ENCODE data around the gene TMEM95.

The TMEM95 gene

GRCh38 chr17:7308625-7309433 lies 46.1 kb upstream of the TMEM95 start (continued):
- no peak for TF ChIP-seq PRDM2 (tag by site-specific recombination; IDR thresholded peaks at IDR 0.05; ENCODE audit: borderline replicate concordance)
- TF ChIP-seq WT1 (tag by site-specific recombination; IDR thresholded peaks at IDR 0.05) = no peak
- peak; percentile 91 for TF ChIP-seq ZBTB17 (tag by site-specific recombination; IDR thresholded peaks at IDR 0.05)
- TF ChIP-seq ZEB2 (tag by site-specific recombination; IDR thresholded peaks at IDR 0.05) = 0 out of 2 replicates have a peak, but pooled peaks have one; percentile 49
- TF ChIP-seq ZNF354C (tag by site-specific recombination; IDR thresholded peaks at IDR 0.05; ENCODE audit: borderline replicate concordance, low read depth) = no peak
- TF ChIP-seq SP3 (tag by site-specific recombination; IDR thresholded peaks at IDR 0.05) = peak; percentile 86
- TF ChIP-seq ZNF423 (tag by site-specific recombination; IDR thresholded peaks at IDR 0.05) = no peak
- peak; percentile 74 for TF ChIP-seq SP2 (tag by site-specific recombination; IDR thresholded peaks at IDR 0.05)
- TF ChIP-seq ZSCAN23 (tag by site-specific recombination; IDR thresholded peaks at IDR 0.05) = no peak
- TF ChIP-seq ZNF341 (tag by site-specific recombination; IDR thresholded peaks at IDR 0.05; ENCODE audit: low read depth) = peak; percentile 79
- no peak for TF ChIP-seq ZNF600 (tag by site-specific recombination; IDR thresholded peaks at IDR 0.05)
- TF ChIP-seq ZNF76 (tag by site-specific recombination; IDR thresholded peaks at IDR 0.05; ENCODE audit: borderline replicate concordance, low read depth) = peak; percentile 88
- TF ChIP-seq ZNF623 (tag by site-specific recombination; IDR thresholded peaks at IDR 0.05) = no peak
- TF ChIP-seq SCRT2 (tag by site-specific recombination; IDR thresholded peaks at IDR 0.05) = peak; percentile 89
- no peak for TF ChIP-seq ZNF266 (tag by site-specific recombination; IDR thresholded peaks at IDR 0.05; ENCODE audit: low read depth)
- no peak for TF ChIP-seq ZNF202 (tag by site-specific recombination; IDR thresholded peaks at IDR 0.05; ENCODE audit: borderline replicate concordance)
- no peak for TF ChIP-seq ZNF404 (tag by site-specific recombination; IDR thresholded peaks at IDR 0.05)
- no peak for TF ChIP-seq ZBTB21 (tag by site-specific recombination; IDR thresholded peaks at IDR 0.05)
- no peak for TF ChIP-seq ZNF16 (tag by site-specific recombination; IDR thresholded peaks at IDR 0.05; ENCODE audit: low read depth)
- TF ChIP-seq GLIS1 (tag by site-specific recombination; IDR thresholded peaks at IDR 0.05) = peak; percentile 26; the same call in 1 of the 2 replicates
- TF ChIP-seq ZNF433 (tag by site-specific recombination; IDR thresholded peaks at IDR 0.05; ENCODE audit: low read depth) = no peak
- TF ChIP-seq ZNF280C (tag by site-specific recombination; IDR thresholded peaks at IDR 0.05) = no peak
- TF ChIP-seq ZNF830 (tag by site-specific recombination; IDR thresholded peaks at IDR 0.05; ENCODE audit: low read depth) = no peak
- TF ChIP-seq, protein P1, sequence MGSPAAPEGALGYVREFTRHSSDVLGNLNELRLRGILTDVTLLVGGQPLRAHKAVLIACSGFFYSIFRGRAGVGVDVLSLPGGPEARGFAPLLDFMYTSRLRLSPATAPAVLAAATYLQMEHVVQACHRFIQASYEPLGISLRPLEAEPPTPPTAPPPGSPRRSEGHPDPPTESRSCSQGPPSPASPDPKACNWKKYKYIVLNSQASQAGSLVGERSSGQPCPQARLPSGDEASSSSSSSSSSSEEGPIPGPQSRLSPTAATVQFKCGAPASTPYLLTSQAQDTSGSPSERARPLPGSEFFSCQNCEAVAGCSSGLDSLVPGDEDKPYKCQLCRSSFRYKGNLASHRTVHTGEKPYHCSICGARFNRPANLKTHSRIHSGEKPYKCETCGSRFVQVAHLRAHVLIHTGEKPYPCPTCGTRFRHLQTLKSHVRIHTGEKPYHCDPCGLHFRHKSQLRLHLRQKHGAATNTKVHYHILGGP (tag by site-specific recombination; IDR thresholded peaks at IDR 0.05) = no peak
- peak; percentile 83 for TF ChIP-seq ZNF335 (tag by site-specific recombination; conservative IDR thresholded peaks at IDR 0.05)
- no peak for TF ChIP-seq ZNF175 (tag by site-specific recombination; IDR thresholded peaks at IDR 0.05)
- peak; percentile 95 for TF ChIP-seq SP7 (tag by site-specific recombination; IDR thresholded peaks at IDR 0.05)
- peak; percentile 25 for TF ChIP-seq KLF8 (tag by site-specific recombination; IDR thresholded peaks at IDR 0.05)
- TF ChIP-seq ZFHX2 (tag by site-specific recombination; conservative IDR thresholded peaks at IDR 0.05) = no peak
- 0 out of 2 replicates have a peak, but pooled peaks have one; percentile 38 for TF ChIP-seq ZNF394 (tag by site-specific recombination; IDR thresholded peaks at IDR 0.05; ENCODE audit: borderline replicate concordance)
- TF ChIP-seq, protein P2, sequence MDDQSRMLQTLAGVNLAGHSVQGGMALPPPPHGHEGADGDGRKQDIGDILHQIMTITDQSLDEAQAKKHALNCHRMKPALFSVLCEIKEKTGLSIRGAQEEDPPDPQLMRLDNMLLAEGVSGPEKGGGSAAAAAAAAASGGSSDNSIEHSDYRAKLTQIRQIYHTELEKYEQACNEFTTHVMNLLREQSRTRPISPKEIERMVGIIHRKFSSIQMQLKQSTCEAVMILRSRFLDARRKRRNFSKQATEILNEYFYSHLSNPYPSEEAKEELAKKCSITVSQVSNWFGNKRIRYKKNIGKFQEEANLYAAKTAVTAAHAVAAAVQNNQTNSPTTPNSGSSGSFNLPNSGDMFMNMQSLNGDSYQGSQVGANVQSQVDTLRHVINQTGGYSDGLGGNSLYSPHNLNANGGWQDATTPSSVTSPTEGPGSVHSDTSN (CRISPR knock-in tag; IDR thresholded peaks at IDR 0.05) = 0 out of 2 replicates have a peak, but pooled peaks have one; percentile 17
